Mesodermal cell (in vitro differentiated cells): ENCODE results near the gene KLHL22.

Source experiments
- H3K27ac ChIP-seq: 2 replicates; pipeline ENCODE4 v1.7.0; 2013; ENCODE audit warnings: mild to moderate bottlenecking, low read depth, low read length, moderate library complexity; ENCODE audit not compliant: severe bottlenecking
- H3K36me3 ChIP-seq: 2 replicates; pipeline ENCODE4 v1.7.1; 2013; ENCODE audit warnings: mild to moderate bottlenecking, low read length, moderate library complexity; ENCODE audit not compliant: control insufficient read depth, insufficient read depth
- H3K4me1 ChIP-seq: one replicate; pipeline ENCODE4 v1.7.1; 2013; ENCODE audit warnings: mild to moderate bottlenecking, low read length; ENCODE audit not compliant: insufficient read depth, control insufficient read depth, poor library complexity, severe bottlenecking
- H3K4me3 ChIP-seq: 2 replicates; pipeline ENCODE4 v1.7.0; 2013; ENCODE audit warnings: low read length, control low read depth, mild to moderate bottlenecking; ENCODE audit not compliant: insufficient read depth, poor library complexity, severe bottlenecking; ENCODE audit errors: extremely low read depth
- H3K9me3 ChIP-seq: 2 replicates; pipeline ENCODE4 v1.7.1; 2013; ENCODE audit warnings: mild to moderate bottlenecking, low read length, moderate library complexity; ENCODE audit not compliant: control insufficient read depth
- WGBS, 2 experiments: methylation state at CpG; one replicate each; pipeline ENCODE4 v1.1.5; 2013; ENCODE audit warnings: missing lambda C conversion rate in 2 of 2; ENCODE audit not compliant: insufficient coverage in 2 of 2; 5-methylcytosine and 5-hydroxymethylcytosine counted together

Gene KLHL22

GRCh38 chr22:20498913-20499312, 3.3 kb upstream of the KLHL22 start:
- Histone ChIP-seq H3K27ac (no peak overlapping the region), H3K4me3 (no peak overlapping the region), H3K9me3 (no peaks in the 10 kb centered on the region), H3K36me3 (no peaks in the 10 kb centered on the region), H3K4me1 (no peaks in the 10 kb centered on the region)
- WGBS, 2 experiments, result 93 to 100% methylated on average over 1 to 3 of the region's 3 CpGs

GRCh38 chr22:20497426-20497825, 1.8 kb upstream of the KLHL22 start:
- H3K9me3 ChIP-seq, result no peaks in the 10 kb centered on the region
- H3K4me1 ChIP-seq, result no peaks in the 10 kb centered on the region
- H3K4me3 ChIP-seq, result no peak overlapping the region
- 82% methylated on average over 3 of the region's 3 CpGs for WGBS, 2 experiments
- no peaks in the 10 kb centered on the region for H3K36me3 ChIP-seq
- H3K27ac ChIP-seq, result no peak overlapping the region

- Histone ChIP-seq H3K4me3 (peak overlapping the region; percentile 63), H3K36me3 (no peaks in the 10 kb centered on the region), H3K27ac (peak overlapping the region; percentile 79), H3K4me1 (no peaks in the 10 kb centered on the region), H3K9me3 (no peaks in the 10 kb centered on the region)
- WGBS, 2 experiments, result 0% methylated on average over 40 to 44 of the region's 54 CpGs
These were observed 476 bp upstream of the KLHL22 start for GRCh38 chr22:20495861-20496681.

GRCh38 chr22:20491346-20491745, 4.2 kb downstream of the KLHL22 start:
- WGBS, 2 experiments, result 83% methylated on average over 1 of the region's 2 CpGs; no CpG with 5 or more reads in 1 of the 2 experiments
- no peak overlapping the region for H3K4me3 ChIP-seq
- H3K4me1 ChIP-seq, result no peaks in the 10 kb centered on the region
- no peaks in the 10 kb centered on the region for H3K9me3 ChIP-seq
- H3K27ac ChIP-seq, result no peak overlapping the region
- H3K36me3 ChIP-seq, result peaks cover 3% of the 10 kb centered on the region

- no peaks in the 10 kb centered on the region for H3K9me3 ChIP-seq
- peaks cover 3% of the 10 kb centered on the region for H3K36me3 ChIP-seq
- no peak overlapping the region for H3K27ac ChIP-seq
- 83 to 100% methylated on average over 1 of the region's 1 CpG for WGBS, 2 experiments
- H3K4me1 ChIP-seq, result no peaks in the 10 kb centered on the region
- H3K4me3 ChIP-seq, result no peak overlapping the region
These were observed 4.7 kb downstream of the KLHL22 start for GRCh38 chr22:20490941-20491307.

- 94 to 97% methylated on average over 5 of the region's 6 CpGs for WGBS, 2 experiments
These were observed 5.2 kb downstream of the KLHL22 start for GRCh38 chr22:20490183-20490940.

GRCh38 chr22:20488946-20489345, 6.6 kb downstream of the KLHL22 start:
- WGBS, 2 experiments, result 70 to 89% methylated on average over 7 to 8 of the region's 11 CpGs
- Histone ChIP-seq H3K36me3 (peaks cover 3% of the 10 kb centered on the region), H3K27ac (no peak overlapping the region), H3K9me3 (no peaks in the 10 kb centered on the region), H3K4me3 (no peak overlapping the region), H3K4me1 (no peaks in the 10 kb centered on the region)

More at GRCh38 chr22:20490183-20490940, 5.2 kb downstream of the KLHL22 start:
- Histone ChIP-seq H3K27ac (no peak overlapping the region), H3K9me3 (no peaks in the 10 kb centered on the region), H3K4me3 (no peak overlapping the region), H3K36me3 (peaks cover 3% of the 10 kb centered on the region), H3K4me1 (no peaks in the 10 kb centered on the region)

- no peaks in the 10 kb centered on the region for H3K9me3 ChIP-seq
- H3K4me3 ChIP-seq, result no peak overlapping the region
- 100% methylated on average over 1 of the region's 2 CpGs for WGBS, 2 experiments
- no peak overlapping the region for H3K27ac ChIP-seq
- no peaks in the 10 kb centered on the region for H3K4me1 ChIP-seq
- H3K36me3 ChIP-seq, result peaks cover 10% of the 10 kb centered on the region
These were observed 7.9 kb downstream of the KLHL22 start for GRCh38 chr22:20487715-20488114.

GRCh38 chr22:20486229-20486628, 9.4 kb downstream of the KLHL22 start:
- H3K4me1 ChIP-seq, result no peaks in the 10 kb centered on the region
- no peaks in the 10 kb centered on the region for H3K9me3 ChIP-seq
- H3K36me3 ChIP-seq, result peaks cover 10% of the 10 kb centered on the region
- 89 to 100% methylated on average over 2 of the region's 2 CpGs for WGBS, 2 experiments
- H3K4me3 ChIP-seq, result no peak overlapping the region
- no peak overlapping the region for H3K27ac ChIP-seq

- Histone ChIP-seq H3K9me3 (no peaks in the 10 kb centered on the region), H3K27ac (no peak overlapping the region), H3K36me3 (peaks cover 10% of the 10 kb centered on the region), H3K4me3 (no peak overlapping the region), H3K4me1 (no peaks in the 10 kb centered on the region)
- WGBS, 2 experiments, result 92 to 100% methylated on average over 3 of the region's 4 CpGs
These were observed 10.5 kb downstream of the KLHL22 start for GRCh38 chr22:20484948-20485683.
